ENCODE data around the gene PDZD4. TPM values are rescaled to one million over a fixed set of nuclear protein-coding genes. Genes with fewer than 3 reads are reported as not detected.

PDZD4 gene
- total RNA-seq, 1 donor from 2014 or later: 23.2 TPM

GRCh38 chrX:153844509-153845082 lies 14.3 kb upstream of the PDZD4 start:
- intact Hi-C loops (cut with DNase I): no loop called here
- no peak for DNase-seq (ENCODE audit: low spot score in 2 of 2)
- Histone ChIP-seq H3K27me3 (no peaks in the 10 kb centered on the region), H3K9me3 (no peaks in the 10 kb centered on the region), H3K4me3 (no peak overlapping the region), H3K27ac (no peak overlapping the region), H3K36me3 (no peaks in the 10 kb centered on the region), H3K4me1 (no peaks in the 10 kb centered on the region)
- TF ChIP-seq, protein P1, sequence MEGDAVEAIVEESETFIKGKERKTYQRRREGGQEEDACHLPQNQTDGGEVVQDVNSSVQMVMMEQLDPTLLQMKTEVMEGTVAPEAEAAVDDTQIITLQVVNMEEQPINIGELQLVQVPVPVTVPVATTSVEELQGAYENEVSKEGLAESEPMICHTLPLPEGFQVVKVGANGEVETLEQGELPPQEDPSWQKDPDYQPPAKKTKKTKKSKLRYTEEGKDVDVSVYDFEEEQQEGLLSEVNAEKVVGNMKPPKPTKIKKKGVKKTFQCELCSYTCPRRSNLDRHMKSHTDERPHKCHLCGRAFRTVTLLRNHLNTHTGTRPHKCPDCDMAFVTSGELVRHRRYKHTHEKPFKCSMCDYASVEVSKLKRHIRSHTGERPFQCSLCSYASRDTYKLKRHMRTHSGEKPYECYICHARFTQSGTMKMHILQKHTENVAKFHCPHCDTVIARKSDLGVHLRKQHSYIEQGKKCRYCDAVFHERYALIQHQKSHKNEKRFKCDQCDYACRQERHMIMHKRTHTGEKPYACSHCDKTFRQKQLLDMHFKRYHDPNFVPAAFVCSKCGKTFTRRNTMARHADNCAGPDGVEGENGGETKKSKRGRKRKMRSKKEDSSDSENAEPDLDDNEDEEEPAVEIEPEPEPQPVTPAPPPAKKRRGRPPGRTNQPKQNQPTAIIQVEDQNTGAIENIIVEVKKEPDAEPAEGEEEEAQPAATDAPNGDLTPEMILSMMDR (IDR thresholded peaks at IDR 0.05): no peak

GRCh38 chrX:153836921-153837320 lies 6.6 kb upstream of the PDZD4 start:
- H3K36me3 ChIP-seq: no peaks in the 10 kb centered on the region
- intact Hi-C loops (cut with DNase I): no loop called here
- H3K27ac ChIP-seq: no peak overlapping the region
- H3K4me3 ChIP-seq: no peak overlapping the region
- no peaks in the 10 kb centered on the region for H3K4me1 ChIP-seq
- H3K9me3 ChIP-seq: no peaks in the 10 kb centered on the region
- no peaks in the 10 kb centered on the region for H3K27me3 ChIP-seq
- DNase-seq (ENCODE audit: low spot score in 2 of 2): no peak
- TF ChIP-seq, protein P1 (IDR thresholded peaks at IDR 0.05): no peak

- DNase-seq (ENCODE audit: low spot score in 2 of 2): no peak
- TF ChIP-seq, protein P1 (IDR thresholded peaks at IDR 0.05): no peak
- Histone ChIP-seq H3K4me1 (peaks cover 0 to 4% of the 10 kb centered on the region in 2 donors), H3K27ac (no peak overlapping the region), H3K36me3 (no peaks in the 10 kb centered on the region), H3K4me3 (no peak overlapping the region), H3K27me3 (peaks cover 5% of the 10 kb centered on the region), H3K9me3 (no peaks in the 10 kb centered on the region)
- intact Hi-C loops (cut with DNase I): no loop called here
These were observed 2.4 kb upstream of the PDZD4 start for GRCh38 chrX:153832728-153833127.

GRCh38 chrX:153831429-153832150 lies 1.2 kb upstream of the PDZD4 start:
- H3K27ac ChIP-seq: no peak overlapping the region
- no peaks in the 10 kb centered on the region for H3K36me3 ChIP-seq
- peaks cover 5% of the 10 kb centered on the region for H3K27me3 ChIP-seq
- intact Hi-C loops (cut with DNase I): no loop called here
- no peak overlapping the region for H3K4me3 ChIP-seq
- no peaks in the 10 kb centered on the region for H3K9me3 ChIP-seq
- peaks cover 0 to 4% of the 10 kb centered on the region in 2 donors for H3K4me1 ChIP-seq
- no peak for DNase-seq (ENCODE audit: low spot score in 2 of 2)
- TF ChIP-seq, protein P1 (IDR thresholded peaks at IDR 0.05): no peak

- no peak for DNase-seq (ENCODE audit: low spot score in 2 of 2)
- peak overlapping the region; percentile 55 to 68 for H3K4me3 ChIP-seq
- no peaks in the 10 kb centered on the region for H3K9me3 ChIP-seq
- H3K36me3 ChIP-seq: no peaks in the 10 kb centered on the region
- H3K4me1 ChIP-seq: peaks cover 0 to 4% of the 10 kb centered on the region in 2 donors
- H3K27ac ChIP-seq: no peak overlapping the region
- intact Hi-C loops (cut with DNase I): no loop called here
- peaks cover 5% of the 10 kb centered on the region for H3K27me3 ChIP-seq
- TF ChIP-seq, protein P1 (IDR thresholded peaks at IDR 0.05): no peak
These were observed 490 bp upstream of the PDZD4 start for GRCh38 chrX:153830640-153831428.
